Mammary epithelial cell (primary cell): Measurements from ENCODE around the gene ANKDD1A.

ENCODE experiments used
- CTCF ChIP-seq, 2 donors: IDR thresholded peaks in 1 of 2; conservative IDR thresholded peaks in 1 of 2; 2 replicates each; pipeline ENCODE4 v1.5.1; 2011 to 2012; ENCODE audit warnings: inconsistent platforms in 2 of 2, low read length in 2 of 2, mild to moderate bottlenecking in 2 of 2, control low read depth in 1 of 2, low read depth in 1 of 2; ENCODE audit not compliant: insufficient read depth in 1 of 2; ENCODE audit errors: extremely low read depth in 1 of 2
- EZH2 ChIP-seq: IDR thresholded peaks from 2 replicates; pipeline ENCODE4 v1.6.1; 2012; ENCODE audit warnings: low read length, inconsistent platforms, borderline replicate concordance

GRCh38 chr15:65004993-65005392, 93.3 kb downstream of the ANKDD1A start:
- no peak for TF ChIP-seq CTCF (conservative IDR thresholded peaks at IDR 0.05 in 1 of 2, IDR thresholded peaks at IDR 0.05 in 1 of 2; ENCODE audit: extremely low read depth in 1 of 2, insufficient read depth in 1 of 2, low read depth in 1 of 2, low read length in 2 of 2)
- no peak for TF ChIP-seq EZH2
